Neural cell (in vitro differentiated cells): ENCODE data around the gene RBMS3. TPM values are rescaled to one million over a fixed set of nuclear protein-coding genes. Genes with fewer than 3 reads are reported as not detected.

Source experiments
- H2AFZ ChIP-seq: fragments of 200-600, 300-800 bp; sonication (generic), shearing (Covaris generic); 2 replicates; pipeline ENCODE4 v1.6.0; 2014; ENCODE audit warnings: low read depth, mild to moderate bottlenecking, antibody characterized with exemption, low read length, moderate library complexity
- H3F3A ChIP-seq: fragments of 200-600 bp; shearing (Covaris generic); 2 replicates; pipeline ENCODE4 v1.6.1; 2016; ENCODE audit warnings: mild to moderate bottlenecking, moderate library complexity, mixed read lengths, antibody characterized with exemption, low read length; ENCODE audit not compliant: insufficient read depth, poor library complexity, severe bottlenecking
- H3K27ac ChIP-seq: fragments of 200-600, 300-800 bp; sonication (generic), shearing (Covaris generic); 2 replicates; pipeline ENCODE4 v1.5.1; 2014; ENCODE audit warnings: mild to moderate bottlenecking, low read length, moderate library complexity
- H3K27me3 ChIP-seq: fragments of 300-800, 200-600 bp; sonication (generic), shearing (Covaris generic); 2 replicates; pipeline ENCODE4 v1.6.0; 2014; ENCODE audit warnings: mild to moderate bottlenecking, low read depth, low read length, moderate library complexity; ENCODE audit not compliant: insufficient read depth
- H3K36me3 ChIP-seq: fragments of 300-800, 200-600 bp; sonication (generic), shearing (Covaris generic); 2 replicates; pipeline ENCODE4 v1.5.1; 2014; ENCODE audit warnings: mild to moderate bottlenecking, antibody characterized with exemption, low read length, moderate library complexity; ENCODE audit not compliant: insufficient read depth
- H3K4me2 ChIP-seq: fragments of 300-800, 200-600 bp; sonication (generic), shearing (Covaris generic); 2 replicates; pipeline ENCODE4 v1.6.0; 2014; ENCODE audit warnings: mild to moderate bottlenecking, low read length
- H3K4me3 ChIP-seq: fragments of 300-800, 200-600 bp; sonication (generic), shearing (Covaris generic); 2 replicates; pipeline ENCODE4 v1.5.1; 2014; ENCODE audit warnings: mild to moderate bottlenecking, low read length, moderate library complexity
- H3K79me2 ChIP-seq: fragments of 200-600 bp; shearing (Covaris generic); replicated peaks from 2 replicates; pipeline ENCODE4 v1.6.0; 2014; ENCODE audit warnings: mild to moderate bottlenecking, low read length, moderate library complexity; ENCODE audit not compliant: insufficient read depth
- H3K9ac ChIP-seq: fragments of 300-800, 200-600 bp; sonication (generic), shearing (Covaris generic); 2 replicates; pipeline ENCODE4 v1.6.1; 2016; ENCODE audit warnings: mild to moderate bottlenecking, low read length, mixed read lengths
- H3K9me2 ChIP-seq: fragments of 200-600 bp; shearing (Covaris generic); 2 replicates; pipeline ENCODE4 v1.6.1; 2016; ENCODE audit warnings: mild to moderate bottlenecking, low read length, mixed read lengths; ENCODE audit not compliant: insufficient read depth
- H3K9me3 ChIP-seq: fragments of 200-600, 300-800 bp; sonication (generic), shearing (Covaris generic); 2 replicates; pipeline ENCODE4 v1.6.1; 2016; ENCODE audit warnings: mild to moderate bottlenecking, mixed run types, low read length, moderate library complexity, mixed read lengths
- H4K20me1 ChIP-seq: fragments of 200-600 bp; shearing (Covaris generic); 2 replicates; pipeline ENCODE4 v1.6.1; 2016; ENCODE audit warnings: mild to moderate bottlenecking, mixed run types; ENCODE audit not compliant: insufficient read depth
- EP300 ChIP-seq: fragments of 450-650 bp; conservative IDR thresholded peaks from 2 replicates; pipeline ENCODE4 v1.6.1; 2014; ENCODE audit warnings: antibody characterized with exemption, mild to moderate bottlenecking, moderate library complexity; ENCODE audit not compliant: poor library complexity, severe bottlenecking
- EZH2 ChIP-seq: fragments of 200-600, 300-800 bp; shearing (Covaris generic), sonication (generic); IDR thresholded peaks from 2 replicates; pipeline ENCODE4 v1.6.1; 2014; ENCODE audit warnings: antibody characterized with exemption, low read length, borderline replicate concordance, mild to moderate bottlenecking; ENCODE audit not compliant: insufficient read depth, poor library complexity, severe bottlenecking
- MXI1 ChIP-seq: fragments of 450-650 bp; conservative IDR thresholded peaks from 2 replicates; pipeline ENCODE4 v1.6.1; 2014; ENCODE audit warnings: antibody characterized with exemption, mild to moderate bottlenecking; ENCODE audit not compliant: poor library complexity, severe bottlenecking
- POLR2AphosphoS5 ChIP-seq: IDR thresholded peaks from 2 replicates; pipeline ENCODE4 v1.6.1; 2012
- RAD21 ChIP-seq: fragments of 450-650 bp; conservative IDR thresholded peaks from 2 replicates; pipeline ENCODE4 v1.6.1; 2014; ENCODE audit warnings: antibody characterized with exemption, mild to moderate bottlenecking, moderate library complexity
- SMC3 ChIP-seq: fragments of 450-650 bp; conservative IDR thresholded peaks from 2 replicates; pipeline ENCODE4 v1.6.1; 2014; ENCODE audit warnings: antibody characterized with exemption, mild to moderate bottlenecking, moderate library complexity; ENCODE audit not compliant: poor library complexity
- TAF1 ChIP-seq: IDR thresholded peaks from 2 replicates; pipeline ENCODE4 v1.6.1; 2012; ENCODE audit warnings: low read depth
- polyA plus RNA-seq: library from polyadenylated mRNA; depleted of rRNA; stranded (reverse); fragments of >200 nt; gene quantifications from 2 replicates; pipeline ENCODE4 v1.2.3, GENCODE V29; 2014
- TF ChIP-seq, protein P1 (sequence below): IDR thresholded peaks from 2 replicates; pipeline ENCODE4 v1.6.1; 2012; ENCODE audit warnings: borderline replicate concordance
- TF ChIP-seq, protein P2 (sequence below): fragments of 450-650 bp; IDR thresholded peaks from 2 replicates; pipeline ENCODE4 v1.5.1; 2014; ENCODE audit warnings: antibody characterized with exemption, mild to moderate bottlenecking, moderate library complexity; ENCODE audit not compliant: poor library complexity, severe bottlenecking

The RBMS3 gene
- polyA plus RNA-seq, 1 donor from 2014 or later = 0.53 TPM

DNA sequence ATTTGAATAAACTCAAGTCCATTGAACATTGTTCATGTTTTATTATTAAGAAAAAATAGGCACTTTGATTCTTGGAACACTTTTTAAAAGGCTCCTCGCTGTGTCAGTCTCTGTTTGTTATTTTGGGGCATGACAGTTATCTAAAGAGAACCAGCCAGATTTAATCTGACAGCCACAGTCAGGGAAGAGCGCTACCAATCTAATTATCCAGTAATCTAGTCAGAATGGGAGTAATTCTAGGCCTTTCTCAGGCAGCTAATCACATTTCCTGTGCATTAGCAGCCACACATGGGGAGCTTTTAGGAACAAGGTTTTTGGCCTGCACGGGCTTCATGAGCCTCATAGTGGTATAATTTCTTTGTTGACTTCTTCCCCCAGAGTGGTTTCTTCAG is 362.2 kb downstream of the RBMS3 start:
- Histone ChIP-seq H4K20me1 (no peaks in the 10 kb centered on the region), H3K9me2 (no peaks in the 10 kb centered on the region), H3K36me3 (no peaks in the 10 kb centered on the region), H3K79me2 (no peaks in the 10 kb centered on the region), H3K27me3 (no peaks in the 10 kb centered on the region), H3F3A (no peaks in the 10 kb centered on the region), H3K4me2 (no peak overlapping the region), H3K27ac (no peak overlapping the region), H3K4me3 (no peak overlapping the region), H3K9ac (no peak overlapping the region), H3K9me3 (no peaks in the 10 kb centered on the region), H2AFZ (no peak overlapping the region)
- TF ChIP-seq EP300 (no peak), EZH2 (no peak), SMC3 (no peak), POLR2AphosphoS5 (no peak), MXI1 (no peak), RAD21 (no peak), TAF1 (no peak)
- TF ChIP-seq, protein P1, sequence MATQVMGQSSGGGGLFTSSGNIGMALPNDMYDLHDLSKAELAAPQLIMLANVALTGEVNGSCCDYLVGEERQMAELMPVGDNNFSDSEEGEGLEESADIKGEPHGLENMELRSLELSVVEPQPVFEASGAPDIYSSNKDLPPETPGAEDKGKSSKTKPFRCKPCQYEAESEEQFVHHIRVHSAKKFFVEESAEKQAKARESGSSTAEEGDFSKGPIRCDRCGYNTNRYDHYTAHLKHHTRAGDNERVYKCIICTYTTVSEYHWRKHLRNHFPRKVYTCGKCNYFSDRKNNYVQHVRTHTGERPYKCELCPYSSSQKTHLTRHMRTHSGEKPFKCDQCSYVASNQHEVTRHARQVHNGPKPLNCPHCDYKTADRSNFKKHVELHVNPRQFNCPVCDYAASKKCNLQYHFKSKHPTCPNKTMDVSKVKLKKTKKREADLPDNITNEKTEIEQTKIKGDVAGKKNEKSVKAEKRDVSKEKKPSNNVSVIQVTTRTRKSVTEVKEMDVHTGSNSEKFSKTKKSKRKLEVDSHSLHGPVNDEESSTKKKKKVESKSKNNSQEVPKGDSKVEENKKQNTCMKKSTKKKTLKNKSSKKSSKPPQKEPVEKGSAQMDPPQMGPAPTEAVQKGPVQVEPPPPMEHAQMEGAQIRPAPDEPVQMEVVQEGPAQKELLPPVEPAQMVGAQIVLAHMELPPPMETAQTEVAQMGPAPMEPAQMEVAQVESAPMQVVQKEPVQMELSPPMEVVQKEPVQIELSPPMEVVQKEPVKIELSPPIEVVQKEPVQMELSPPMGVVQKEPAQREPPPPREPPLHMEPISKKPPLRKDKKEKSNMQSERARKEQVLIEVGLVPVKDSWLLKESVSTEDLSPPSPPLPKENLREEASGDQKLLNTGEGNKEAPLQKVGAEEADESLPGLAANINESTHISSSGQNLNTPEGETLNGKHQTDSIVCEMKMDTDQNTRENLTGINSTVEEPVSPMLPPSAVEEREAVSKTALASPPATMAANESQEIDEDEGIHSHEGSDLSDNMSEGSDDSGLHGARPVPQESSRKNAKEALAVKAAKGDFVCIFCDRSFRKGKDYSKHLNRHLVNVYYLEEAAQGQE = no peak
- TF ChIP-seq, protein P2, sequence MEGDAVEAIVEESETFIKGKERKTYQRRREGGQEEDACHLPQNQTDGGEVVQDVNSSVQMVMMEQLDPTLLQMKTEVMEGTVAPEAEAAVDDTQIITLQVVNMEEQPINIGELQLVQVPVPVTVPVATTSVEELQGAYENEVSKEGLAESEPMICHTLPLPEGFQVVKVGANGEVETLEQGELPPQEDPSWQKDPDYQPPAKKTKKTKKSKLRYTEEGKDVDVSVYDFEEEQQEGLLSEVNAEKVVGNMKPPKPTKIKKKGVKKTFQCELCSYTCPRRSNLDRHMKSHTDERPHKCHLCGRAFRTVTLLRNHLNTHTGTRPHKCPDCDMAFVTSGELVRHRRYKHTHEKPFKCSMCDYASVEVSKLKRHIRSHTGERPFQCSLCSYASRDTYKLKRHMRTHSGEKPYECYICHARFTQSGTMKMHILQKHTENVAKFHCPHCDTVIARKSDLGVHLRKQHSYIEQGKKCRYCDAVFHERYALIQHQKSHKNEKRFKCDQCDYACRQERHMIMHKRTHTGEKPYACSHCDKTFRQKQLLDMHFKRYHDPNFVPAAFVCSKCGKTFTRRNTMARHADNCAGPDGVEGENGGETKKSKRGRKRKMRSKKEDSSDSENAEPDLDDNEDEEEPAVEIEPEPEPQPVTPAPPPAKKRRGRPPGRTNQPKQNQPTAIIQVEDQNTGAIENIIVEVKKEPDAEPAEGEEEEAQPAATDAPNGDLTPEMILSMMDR = no peak

DNA sequence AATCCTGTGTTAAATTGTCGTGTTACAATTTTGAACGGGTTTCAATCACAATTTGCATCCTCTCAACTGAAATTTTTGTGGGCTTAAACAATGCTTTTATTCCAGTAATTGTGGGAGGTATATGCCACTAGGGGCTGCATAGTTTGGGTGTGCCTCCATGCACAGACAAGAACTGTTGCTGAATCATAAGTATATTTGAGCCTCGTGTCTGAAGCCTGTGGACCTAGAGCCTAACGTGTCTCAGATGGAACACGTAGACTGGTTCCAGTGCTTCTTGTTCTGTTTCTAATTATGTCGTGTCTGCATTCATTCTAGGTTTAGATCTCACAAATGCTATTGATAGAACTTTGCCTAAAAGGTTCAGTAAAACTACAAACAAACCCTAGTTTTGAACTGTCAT is 363.4 kb downstream of the RBMS3 start:
- Histone ChIP-seq H3K36me3 (no peaks in the 10 kb centered on the region), H2AFZ (no peak overlapping the region), H3K9me3 (no peaks in the 10 kb centered on the region), H4K20me1 (no peaks in the 10 kb centered on the region), H3K9me2 (no peaks in the 10 kb centered on the region), H3K27ac (no peak overlapping the region), H3F3A (no peaks in the 10 kb centered on the region), H3K27me3 (no peaks in the 10 kb centered on the region), H3K9ac (no peak overlapping the region), H3K4me2 (no peak overlapping the region), H3K4me3 (no peak overlapping the region), H3K79me2 (no peaks in the 10 kb centered on the region)
- TF ChIP-seq RAD21 (no peak), TAF1 (no peak), SMC3 (no peak), EZH2 (no peak), MXI1 (no peak), EP300 (no peak), POLR2AphosphoS5 (no peak)
- TF ChIP-seq, protein P2 = no peak
- TF ChIP-seq, protein P1 = no peak
